ENCODE results near the gene CRELD2. TPM values are rescaled to one million over a fixed set of nuclear protein-coding genes. Genes with fewer than 3 reads are reported as not detected.
A peak's percentile ranks its signal among the peaks of the same experiment; 100 is the strongest.

CRELD2 gene
- polyA plus RNA-seq, 2 of the 4 experiments (the other 2 are of a cell fraction): 15.1 to 18.7 TPM

GRCh38 chr22:49967706-49968208 is 49.3 kb downstream of the CRELD2 start (continued):
- TF ChIP-seq ZSCAN20 (CRISPR knock-in tag; IDR thresholded peaks at IDR 0.05) (no peak), USF2 (IDR thresholded peaks at IDR 0.05) (no peak), JUNB (IDR thresholded peaks at IDR 0.05) (no peak), HOXB5 (CRISPR knock-in tag; IDR thresholded peaks at IDR 0.05) (no peak), SMC3 (IDR thresholded peaks at IDR 0.05) (no peak), TFCP2L1 (CRISPR knock-in tag; IDR thresholded peaks at IDR 0.05) (no peak), HEYL (CRISPR knock-in tag; IDR thresholded peaks at IDR 0.05) (no peak), ESRRA (IDR thresholded peaks at IDR 0.05; ENCODE audit: borderline replicate concordance, low read length) (no peak), RCOR1 (IDR thresholded peaks at IDR 0.05; ENCODE audit: low read depth, low read length) (no peak), HDAC2 (IDR thresholded peaks at IDR 0.05) (no peak)

GRCh38 chr22:49968313-49968830 is 49.9 kb downstream of the CRELD2 start:
- ChIA-PET CTCF (interaction anchor here (1.7 kb wide), 1 partner anchor 62 kb away, joined by 9 read pairs; no protein-coding TSS in a partner anchor), POLR2A (interaction anchor here (1.2 kb wide), 1 partner anchor 32 kb away, joined by 4 read pairs; no protein-coding TSS in a partner anchor)
- TF ChIP-seq KDM1A (IDR thresholded peaks at IDR 0.05; ENCODE audit: low read depth) (no peak), CHD4 (IDR thresholded peaks at IDR 0.05; ENCODE audit: borderline replicate concordance) (no peak), CBX8 (IDR thresholded peaks at IDR 0.05) (no peak), RFX5 (IDR thresholded peaks at IDR 0.05) (no peak)
- no peak for ATAC-seq
- H3K27ac ChIP-seq: peak overlapping the region; percentile 92 to 96; a peak in 4 of 6 replicates
- 88% methylated on average over 4 of the region's 11 CpGs for WGBS (ENCODE audit: missing lambda C conversion rate)
- no peak overlapping the region for H3K4me3 ChIP-seq
- peaks cover 46% of the 10 kb centered on the region for H3K4me1 ChIP-seq
- no peak overlapping the region for H3K4me2 ChIP-seq
- no peak for FAIRE-seq
- DNase-seq (ENCODE audit: low read depth in 1 of 2, low spot score in 1 of 2): no peak
- H3K9me3 ChIP-seq: no peaks in the 10 kb centered on the region

GRCh38 chr22:49968831-49969661 is 50.6 kb downstream of the CRELD2 start:
- Histone ChIP-seq H3K9me3 (no peaks in the 10 kb centered on the region), H3K4me3 (no peak overlapping the region), H3K27ac (peak overlapping the region; percentile 92 to 96; a peak in 5 of 6 replicates), H3K4me1 (peaks cover 39% of the 10 kb centered on the region), H3K4me2 (no peak overlapping the region)
- POLR2A ChIA-PET: interaction anchor here (1.2 kb wide), 1 partner anchor 33 kb away, joined by 4 read pairs; no protein-coding TSS in a partner anchor
- CTCF ChIA-PET: no interaction called here
- ATAC-seq (no peak), DNase-seq (ENCODE audit: low read depth in 1 of 2, low spot score in 1 of 2) (no peak), FAIRE-seq (no peak)
- TF ChIP-seq MYC (IDR thresholded peaks at IDR 0.05; ENCODE audit: borderline replicate concordance, low read length): no peak
- TF ChIP-seq, protein P1, sequence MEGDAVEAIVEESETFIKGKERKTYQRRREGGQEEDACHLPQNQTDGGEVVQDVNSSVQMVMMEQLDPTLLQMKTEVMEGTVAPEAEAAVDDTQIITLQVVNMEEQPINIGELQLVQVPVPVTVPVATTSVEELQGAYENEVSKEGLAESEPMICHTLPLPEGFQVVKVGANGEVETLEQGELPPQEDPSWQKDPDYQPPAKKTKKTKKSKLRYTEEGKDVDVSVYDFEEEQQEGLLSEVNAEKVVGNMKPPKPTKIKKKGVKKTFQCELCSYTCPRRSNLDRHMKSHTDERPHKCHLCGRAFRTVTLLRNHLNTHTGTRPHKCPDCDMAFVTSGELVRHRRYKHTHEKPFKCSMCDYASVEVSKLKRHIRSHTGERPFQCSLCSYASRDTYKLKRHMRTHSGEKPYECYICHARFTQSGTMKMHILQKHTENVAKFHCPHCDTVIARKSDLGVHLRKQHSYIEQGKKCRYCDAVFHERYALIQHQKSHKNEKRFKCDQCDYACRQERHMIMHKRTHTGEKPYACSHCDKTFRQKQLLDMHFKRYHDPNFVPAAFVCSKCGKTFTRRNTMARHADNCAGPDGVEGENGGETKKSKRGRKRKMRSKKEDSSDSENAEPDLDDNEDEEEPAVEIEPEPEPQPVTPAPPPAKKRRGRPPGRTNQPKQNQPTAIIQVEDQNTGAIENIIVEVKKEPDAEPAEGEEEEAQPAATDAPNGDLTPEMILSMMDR (IDR thresholded peaks at IDR 0.05): no peak
- TF ChIP-seq ZFP36 (IDR thresholded peaks at IDR 0.05; ENCODE audit: borderline replicate concordance, partially characterized antibody): no peak
- TF ChIP-seq FOSB (CRISPR knock-in tag; IDR thresholded peaks at IDR 0.05): no peak
- TF ChIP-seq MAZ (IDR thresholded peaks at IDR 0.05; ENCODE audit: borderline replicate concordance, low read depth, low read length): no peak
- TF ChIP-seq CBX2 (IDR thresholded peaks at IDR 0.05; ENCODE audit: borderline replicate concordance, low read depth): no peak
- TF ChIP-seq EP300 (IDR thresholded peaks at IDR 0.05): no peak
- no peak for TF ChIP-seq TP53 (CRISPR knock-in tag; IDR thresholded peaks at IDR 0.05)
- TF ChIP-seq HOXA7 (CRISPR knock-in tag; IDR thresholded peaks at IDR 0.05): no peak
- TF ChIP-seq ZNF302 (CRISPR knock-in tag; IDR thresholded peaks at IDR 0.05): no peak
- TF ChIP-seq JUNB (IDR thresholded peaks at IDR 0.05): no peak
- TF ChIP-seq JUN (IDR thresholded peaks at IDR 0.05): no peak
- TF ChIP-seq, protein P2, sequence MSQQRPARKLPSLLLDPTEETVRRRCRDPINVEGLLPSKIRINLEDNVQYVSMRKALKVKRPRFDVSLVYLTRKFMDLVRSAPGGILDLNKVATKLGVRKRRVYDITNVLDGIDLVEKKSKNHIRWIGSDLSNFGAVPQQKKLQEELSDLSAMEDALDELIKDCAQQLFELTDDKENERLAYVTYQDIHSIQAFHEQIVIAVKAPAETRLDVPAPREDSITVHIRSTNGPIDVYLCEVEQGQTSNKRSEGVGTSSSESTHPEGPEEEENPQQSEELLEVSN (IDR thresholded peaks at IDR 0.05; ENCODE audit: borderline replicate concordance, low read depth): no peak
- TF ChIP-seq GATA3 (IDR thresholded peaks at IDR 0.05; ENCODE audit: borderline replicate concordance): no peak
- TF ChIP-seq ELK1 (IDR thresholded peaks at IDR 0.05; ENCODE audit: low read depth, low read length): no peak
- 100% methylated on average over 2 of the region's 16 CpGs for WGBS (ENCODE audit: missing lambda C conversion rate)

All from A549 (cell line).